GM13976 (cell line): ENCODE data around the gene ZMIZ1.

ENCODE experiments used
- DNase-seq: peaks from one replicate; pipeline ENCODE4 v3.0.0; 2012; ENCODE audit warnings: low spot score
- in situ Hi-C: fragments of 300-500 bp; cut with MboI; formaldehyde crosslinking; loops from one replicate; pipeline ENCODE4 v1.12.0; 2022; ENCODE audit warnings: low sequenced_read_pairs, mixed read lengths, inconsistent platforms; ENCODE audit not compliant: unreplicated experiment
- TF ChIP-seq, protein P1 (sequence below): IDR thresholded peaks from 2 replicates; pipeline ENCODE4 v1.5.1; 2012; ENCODE audit warnings: borderline replicate concordance, mild to moderate bottlenecking; ENCODE audit not compliant: insufficient read depth; ENCODE audit errors: extremely low read depth, missing control alignments, control extremely low read depth

Gene ZMIZ1

DNA sequence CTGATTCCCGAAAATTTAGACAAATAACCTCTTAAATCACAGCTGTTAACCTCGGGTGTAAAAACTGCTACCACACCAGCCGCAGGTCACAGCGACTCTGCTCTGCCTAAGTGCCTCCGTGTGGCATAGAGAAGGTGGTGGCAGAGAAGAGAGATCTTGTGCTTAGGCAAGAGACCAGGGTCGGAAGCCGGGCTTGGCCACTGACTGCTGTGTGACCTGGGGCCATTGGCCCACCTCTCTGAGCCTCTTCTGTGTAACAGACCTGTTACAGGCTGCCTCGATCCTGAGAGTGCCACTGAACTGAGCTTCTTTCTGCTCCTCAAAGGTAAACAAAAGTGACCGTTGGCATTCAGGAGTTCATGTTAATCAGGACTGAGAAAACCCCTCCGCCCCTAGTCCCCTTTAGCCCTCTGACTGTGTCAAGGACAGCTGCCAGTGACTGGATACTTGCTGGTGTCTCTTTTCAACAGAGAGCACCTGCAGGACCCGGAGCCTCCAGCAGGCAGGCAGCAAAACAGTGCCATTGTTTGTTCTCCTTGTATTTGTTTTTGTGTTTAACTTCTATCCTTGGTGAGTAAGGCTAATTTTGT is 36.5 kb downstream of the ZMIZ1 start:
- no peak for DNase-seq
- TF ChIP-seq, protein P1, sequence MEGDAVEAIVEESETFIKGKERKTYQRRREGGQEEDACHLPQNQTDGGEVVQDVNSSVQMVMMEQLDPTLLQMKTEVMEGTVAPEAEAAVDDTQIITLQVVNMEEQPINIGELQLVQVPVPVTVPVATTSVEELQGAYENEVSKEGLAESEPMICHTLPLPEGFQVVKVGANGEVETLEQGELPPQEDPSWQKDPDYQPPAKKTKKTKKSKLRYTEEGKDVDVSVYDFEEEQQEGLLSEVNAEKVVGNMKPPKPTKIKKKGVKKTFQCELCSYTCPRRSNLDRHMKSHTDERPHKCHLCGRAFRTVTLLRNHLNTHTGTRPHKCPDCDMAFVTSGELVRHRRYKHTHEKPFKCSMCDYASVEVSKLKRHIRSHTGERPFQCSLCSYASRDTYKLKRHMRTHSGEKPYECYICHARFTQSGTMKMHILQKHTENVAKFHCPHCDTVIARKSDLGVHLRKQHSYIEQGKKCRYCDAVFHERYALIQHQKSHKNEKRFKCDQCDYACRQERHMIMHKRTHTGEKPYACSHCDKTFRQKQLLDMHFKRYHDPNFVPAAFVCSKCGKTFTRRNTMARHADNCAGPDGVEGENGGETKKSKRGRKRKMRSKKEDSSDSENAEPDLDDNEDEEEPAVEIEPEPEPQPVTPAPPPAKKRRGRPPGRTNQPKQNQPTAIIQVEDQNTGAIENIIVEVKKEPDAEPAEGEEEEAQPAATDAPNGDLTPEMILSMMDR: no peak
- in situ Hi-C loops: no loop called here

DNA sequence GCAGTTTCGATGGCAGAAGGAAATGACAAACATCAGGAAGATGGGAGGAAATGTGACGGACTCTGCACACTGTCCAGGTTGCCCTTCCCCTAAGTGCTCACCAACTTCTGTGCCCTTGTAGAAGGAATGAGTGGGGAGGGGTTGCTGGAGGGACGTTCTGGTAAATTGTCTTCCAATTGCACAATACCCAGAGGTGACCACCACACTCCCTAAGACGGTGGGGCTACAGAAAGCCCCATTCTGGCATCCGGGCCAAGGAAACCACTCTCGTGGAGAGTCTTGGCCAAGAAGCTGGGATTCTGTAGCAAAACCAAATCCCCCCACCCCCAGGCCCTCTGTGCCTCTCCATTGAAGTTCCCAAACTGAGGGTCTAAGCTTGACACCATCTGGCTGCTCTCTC is 37.1 kb downstream of the ZMIZ1 start:
- DNase-seq: no peak
- in situ Hi-C loops: no loop called here
- TF ChIP-seq, protein P1: no peak

DNA sequence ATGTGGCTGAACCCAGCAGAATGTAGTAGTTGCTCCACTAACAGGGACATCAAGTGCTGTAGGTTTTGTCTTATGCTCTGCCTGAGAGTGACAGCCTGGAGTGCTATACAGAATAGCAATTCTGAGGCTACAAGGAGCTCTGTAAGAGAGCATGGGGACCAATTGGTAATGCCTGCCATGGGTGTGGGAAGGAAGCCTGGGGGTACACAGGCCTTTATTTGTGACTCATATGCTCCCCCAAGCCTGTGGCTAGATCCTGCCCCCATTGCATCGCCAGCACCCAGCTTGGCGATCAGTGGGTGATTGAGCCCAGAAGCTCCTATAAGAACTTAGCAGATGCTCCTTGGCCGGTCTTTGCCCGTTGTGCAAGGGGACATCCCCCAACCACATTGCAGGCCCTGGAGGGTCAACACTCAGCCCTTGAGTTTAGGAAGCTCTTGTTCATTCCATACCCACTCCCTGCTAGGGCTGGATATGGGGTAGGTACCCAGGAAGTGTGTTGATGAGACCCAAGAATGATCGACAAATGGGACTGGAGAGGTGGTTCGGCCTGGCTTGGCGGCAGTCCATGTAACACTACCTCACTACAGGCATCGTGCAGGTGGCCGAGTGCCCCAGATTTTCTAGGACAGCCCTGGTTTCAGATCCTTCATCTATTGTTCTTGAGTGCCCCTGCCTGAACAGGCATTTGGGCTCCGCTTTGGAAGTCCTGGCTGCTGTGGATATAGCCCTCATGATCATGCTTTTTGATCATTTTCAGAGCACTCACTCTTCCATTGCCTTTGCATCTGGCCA is 37.7 kb downstream of the ZMIZ1 start:
- TF ChIP-seq, protein P1: no peak
- DNase-seq: no peak
- in situ Hi-C loops: no loop called here

DNA sequence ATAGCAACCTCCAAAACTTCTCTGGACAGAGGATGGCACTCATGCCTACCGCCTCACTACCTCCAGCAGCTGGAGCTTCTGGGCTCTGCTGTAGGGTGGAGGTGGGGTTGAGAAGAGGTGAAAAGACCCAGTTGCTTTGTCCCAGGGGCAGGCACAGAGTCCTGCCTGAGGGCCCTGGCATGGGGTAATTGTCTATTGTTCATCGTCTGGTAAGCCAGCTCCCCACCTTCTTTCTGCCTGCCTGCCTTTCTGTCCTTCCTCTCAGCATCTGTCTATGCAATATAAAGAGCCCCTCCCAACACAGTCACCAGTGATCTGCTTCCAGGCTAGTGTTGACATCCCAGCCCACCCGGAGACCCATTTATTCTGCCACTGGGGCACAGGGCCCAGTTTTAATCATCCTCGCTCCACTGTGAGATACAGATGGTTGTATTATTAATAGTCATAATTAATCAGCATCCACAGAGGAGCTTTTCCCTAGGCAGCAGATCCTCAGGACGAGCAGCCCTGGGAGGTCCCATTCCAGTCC is 39.0 kb downstream of the ZMIZ1 start:
- TF ChIP-seq, protein P1: no peak
- in situ Hi-C loops: no loop called here
- DNase-seq: no peak

DNA sequence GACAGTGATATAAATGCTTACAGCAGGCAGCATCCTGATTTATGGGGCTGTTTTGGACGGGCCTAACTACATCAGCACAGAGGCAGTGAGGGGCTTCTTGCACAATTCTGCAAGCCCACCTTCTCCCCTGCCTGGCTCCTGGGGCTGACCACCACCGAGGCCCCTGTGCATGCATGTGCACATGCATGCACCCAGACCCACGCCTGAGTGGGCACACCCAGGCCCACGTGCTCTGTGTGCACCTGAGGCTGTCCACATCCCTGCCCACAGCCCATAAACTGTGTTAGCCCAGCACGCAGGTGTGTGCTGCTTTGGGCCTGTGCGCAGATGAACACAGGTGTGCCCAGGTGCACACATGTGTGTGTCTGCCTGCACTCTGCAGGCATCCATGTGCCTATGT is 40.0 kb downstream of the ZMIZ1 start:
- no peak for DNase-seq
- TF ChIP-seq, protein P1: no peak
- in situ Hi-C loops: no loop called here

DNA sequence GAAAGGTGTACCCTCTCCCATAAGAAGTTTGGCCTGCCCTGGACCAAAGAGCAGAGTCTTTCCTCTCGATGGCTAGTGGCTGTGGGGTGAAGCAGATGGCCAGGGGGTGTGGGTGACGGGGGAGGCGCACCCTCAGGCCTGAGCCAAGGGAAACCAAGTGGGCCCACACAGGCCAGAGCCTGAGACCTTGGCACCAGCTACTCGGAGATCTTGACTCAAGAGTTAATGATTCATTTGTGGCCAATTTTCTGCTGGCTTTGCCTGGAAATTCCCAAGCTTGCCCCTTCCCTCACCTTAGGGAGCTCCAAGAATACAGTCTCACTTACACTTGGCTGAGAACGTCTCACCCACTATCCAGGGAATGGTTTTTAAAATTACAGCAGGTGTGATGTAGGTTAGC is 42.7 kb downstream of the ZMIZ1 start:
- in situ Hi-C loops: no loop called here
- TF ChIP-seq, protein P1: no peak
- no peak for DNase-seq
